HepG2 (cell line): Measurements from ENCODE around the gene ZNF563. TPM values are rescaled to one million over a fixed set of nuclear protein-coding genes. Genes with fewer than 3 reads are reported as not detected.
A peak's percentile ranks its signal among the peaks of the same experiment; 100 is the strongest.

Experiments used
- AKAP8 ChIP-seq: sonication (generic); formaldehyde crosslinking; IDR thresholded peaks from 2 replicates; pipeline ENCODE4 v1.5.1; 2020; ENCODE audit warnings: mild to moderate bottlenecking, missing genetic modification reagents
- CERS6 ChIP-seq: sonication (generic); formaldehyde crosslinking; IDR thresholded peaks from 2 replicates; pipeline ENCODE4 v1.5.0; 2020; ENCODE audit warnings: missing genetic modification reagents
- FOXA1 ChIP-seq, 2 experiments: fragments of 450-650 bp in 1 of 2; sonication (generic) in 1 of 2; formaldehyde crosslinking in 1 of 2; IDR thresholded peaks; 2 replicates each; pipeline versions ENCODE4 v1.4.0 to v1.6.1; 2016 to 2020; ENCODE audit warnings: missing genetic modification reagents in 1 of 2
- HIC2 ChIP-seq: sonication (generic); formaldehyde crosslinking; IDR thresholded peaks from 2 replicates; pipeline ENCODE4 v1.9.0; 2022; ENCODE audit warnings: low read depth, missing genetic modification reagents
- HMG20A ChIP-seq: IDR thresholded peaks from 2 replicates; pipeline ENCODE4 v1.6.1; 2016; ENCODE audit warnings: borderline replicate concordance
- HNF4A ChIP-seq: sonication (generic); formaldehyde crosslinking; IDR thresholded peaks from 2 replicates; pipeline ENCODE4 v1.4.0; 2020; ENCODE audit warnings: missing genetic modification reagents
- MBNL3 ChIP-seq: fragments of 250-450 bp; sonication (Bioruptor Pico); conservative IDR thresholded peaks from 2 replicates; pipeline ENCODE4 v1.8.0; 2022; ENCODE audit warnings: mild to moderate bottlenecking, inconsistent platforms
- MED13 ChIP-seq: sonication (generic); formaldehyde crosslinking; IDR thresholded peaks from 2 replicates; pipeline ENCODE4 v1.5.0; 2020; ENCODE audit warnings: missing genetic modification reagents
- ONECUT2 ChIP-seq: sonication (generic); formaldehyde crosslinking; IDR thresholded peaks from 2 replicates; pipeline ENCODE4 v1.4.0; 2020; ENCODE audit warnings: missing genetic modification reagents
- RARA ChIP-seq: IDR thresholded peaks from 2 replicates; pipeline ENCODE4 v1.6.1; 2016; ENCODE audit warnings: missing genetic modification reagents, missing compliant biosample characterization
- REST ChIP-seq, 2 experiments: IDR thresholded peaks; 2 replicates each; pipeline ENCODE4 v1.6.1; 2011 to 2012; ENCODE audit warnings: low read length in 2 of 2, borderline replicate concordance in 1 of 2, low read depth in 1 of 2, mild to moderate bottlenecking in 1 of 2, moderate library complexity in 1 of 2
- ZFP90 ChIP-seq: sonication (generic); formaldehyde crosslinking; IDR thresholded peaks from 2 replicates; pipeline ENCODE4 v1.8.0; 2022; ENCODE audit warnings: missing genetic modification reagents, mild to moderate bottlenecking, inconsistent platforms, borderline replicate concordance
- ZNF354B ChIP-seq: sonication (generic); formaldehyde crosslinking; IDR thresholded peaks from 2 replicates; pipeline ENCODE4 v1.8.0; 2022; ENCODE audit warnings: mild to moderate bottlenecking, missing genetic modification reagents
- ZNF616 ChIP-seq: sonication (generic); formaldehyde crosslinking; IDR thresholded peaks from 2 replicates; pipeline ENCODE4 v1.5.0; 2020; ENCODE audit warnings: low read depth, mild to moderate bottlenecking, missing genetic modification reagents
- ZSCAN20 ChIP-seq: sonication (generic); formaldehyde crosslinking; IDR thresholded peaks from 2 replicates; pipeline ENCODE4 v1.4.0; 2020; ENCODE audit warnings: missing genetic modification reagents, mild to moderate bottlenecking, borderline replicate concordance
- polyA plus RNA-seq, 8 experiments: library from polyadenylated mRNA; depleted of rRNA in 3 of 8; stranded (reverse) in 7 of 8; unstranded in 1 of 8; fragments of >200 nt; fragmentation: Illumina TruSeq in 4 of 8; extraction: Trizol in 4 of 8; gene quantifications; 2 replicates each; pipeline versions ENCODE4 v1.2.1 to v1.2.3, GENCODE V29; 2011 to 2016; ENCODE audit warnings: low read depth in 4 of 8, missing spikeins in 1 of 8, mixed read lengths in 1 of 8; ENCODE audit not compliant: insufficient read depth in 1 of 8
- total RNA-seq, 5 experiments: library from RNA; depleted of rRNA; stranded (reverse); fragments of >200 nt; fragmentation: Illumina TruSeq; extraction: Trizol; gene quantifications; 2 replicates each; pipeline ENCODE4 v1.2.3, GENCODE V29; 2016; ENCODE audit warnings: low read depth in 1 of 5
- TF ChIP-seq, protein P1 (sequence below): sonication (generic); formaldehyde crosslinking; IDR thresholded peaks from 2 replicates; pipeline ENCODE4 v1.4.0; 2020; ENCODE audit warnings: missing genetic modification reagents
- TF ChIP-seq, protein P2 (sequence below): sonication (generic); formaldehyde crosslinking; IDR thresholded peaks from 2 replicates; pipeline ENCODE4 v1.8.0; 2022; ENCODE audit warnings: mild to moderate bottlenecking, missing genetic modification reagents, moderate library complexity

The ZNF563 gene
- total and polyA plus RNA-seq, 2 of the 13 experiments (the other 11 are each of a cell fraction or from before 2014, with no cell fraction given): 7.5 to 19.5 TPM

DNA sequence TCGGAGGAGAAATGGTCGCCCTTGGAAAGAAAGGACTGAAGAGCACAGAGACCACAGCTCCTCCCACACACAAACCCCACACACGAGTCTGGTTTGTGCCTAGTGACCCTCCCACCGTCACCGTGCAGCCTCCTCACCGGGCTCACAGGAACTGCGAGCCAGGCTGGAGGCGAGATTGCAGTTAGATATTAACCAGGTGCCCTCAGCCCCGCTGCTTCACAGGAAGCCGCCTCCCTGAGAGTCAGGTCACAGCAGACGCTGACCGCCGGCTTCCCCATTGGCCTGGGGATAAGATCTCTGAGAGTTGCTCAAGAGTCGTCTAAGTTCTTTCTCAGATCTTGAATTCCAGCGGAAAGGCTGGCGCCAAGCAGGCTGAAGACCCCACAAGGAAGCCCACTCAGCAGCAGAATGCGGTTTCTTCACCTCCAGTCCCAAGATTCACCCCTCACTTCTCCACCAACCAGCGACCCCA is 39.6 kb downstream of the ZNF563 start (continued):
- TF ChIP-seq REST (IDR thresholded peaks at IDR 0.05; ENCODE audit: borderline replicate concordance in 1 of 2, low read depth in 1 of 2, low read length in 2 of 2): no peak
- no peak for TF ChIP-seq HIC2 (CRISPR knock-in tag)
- TF ChIP-seq CERS6 (CRISPR knock-in tag): no peak
- TF ChIP-seq ONECUT2 (CRISPR knock-in tag): no peak
- TF ChIP-seq FOXA1 (IDR thresholded peaks at IDR 0.05): no peak
- TF ChIP-seq FOXA1 (CRISPR knock-in tag; IDR thresholded peaks at IDR 0.05): no peak; the same call in 1 of the 2 replicates
- TF ChIP-seq, protein P1, sequence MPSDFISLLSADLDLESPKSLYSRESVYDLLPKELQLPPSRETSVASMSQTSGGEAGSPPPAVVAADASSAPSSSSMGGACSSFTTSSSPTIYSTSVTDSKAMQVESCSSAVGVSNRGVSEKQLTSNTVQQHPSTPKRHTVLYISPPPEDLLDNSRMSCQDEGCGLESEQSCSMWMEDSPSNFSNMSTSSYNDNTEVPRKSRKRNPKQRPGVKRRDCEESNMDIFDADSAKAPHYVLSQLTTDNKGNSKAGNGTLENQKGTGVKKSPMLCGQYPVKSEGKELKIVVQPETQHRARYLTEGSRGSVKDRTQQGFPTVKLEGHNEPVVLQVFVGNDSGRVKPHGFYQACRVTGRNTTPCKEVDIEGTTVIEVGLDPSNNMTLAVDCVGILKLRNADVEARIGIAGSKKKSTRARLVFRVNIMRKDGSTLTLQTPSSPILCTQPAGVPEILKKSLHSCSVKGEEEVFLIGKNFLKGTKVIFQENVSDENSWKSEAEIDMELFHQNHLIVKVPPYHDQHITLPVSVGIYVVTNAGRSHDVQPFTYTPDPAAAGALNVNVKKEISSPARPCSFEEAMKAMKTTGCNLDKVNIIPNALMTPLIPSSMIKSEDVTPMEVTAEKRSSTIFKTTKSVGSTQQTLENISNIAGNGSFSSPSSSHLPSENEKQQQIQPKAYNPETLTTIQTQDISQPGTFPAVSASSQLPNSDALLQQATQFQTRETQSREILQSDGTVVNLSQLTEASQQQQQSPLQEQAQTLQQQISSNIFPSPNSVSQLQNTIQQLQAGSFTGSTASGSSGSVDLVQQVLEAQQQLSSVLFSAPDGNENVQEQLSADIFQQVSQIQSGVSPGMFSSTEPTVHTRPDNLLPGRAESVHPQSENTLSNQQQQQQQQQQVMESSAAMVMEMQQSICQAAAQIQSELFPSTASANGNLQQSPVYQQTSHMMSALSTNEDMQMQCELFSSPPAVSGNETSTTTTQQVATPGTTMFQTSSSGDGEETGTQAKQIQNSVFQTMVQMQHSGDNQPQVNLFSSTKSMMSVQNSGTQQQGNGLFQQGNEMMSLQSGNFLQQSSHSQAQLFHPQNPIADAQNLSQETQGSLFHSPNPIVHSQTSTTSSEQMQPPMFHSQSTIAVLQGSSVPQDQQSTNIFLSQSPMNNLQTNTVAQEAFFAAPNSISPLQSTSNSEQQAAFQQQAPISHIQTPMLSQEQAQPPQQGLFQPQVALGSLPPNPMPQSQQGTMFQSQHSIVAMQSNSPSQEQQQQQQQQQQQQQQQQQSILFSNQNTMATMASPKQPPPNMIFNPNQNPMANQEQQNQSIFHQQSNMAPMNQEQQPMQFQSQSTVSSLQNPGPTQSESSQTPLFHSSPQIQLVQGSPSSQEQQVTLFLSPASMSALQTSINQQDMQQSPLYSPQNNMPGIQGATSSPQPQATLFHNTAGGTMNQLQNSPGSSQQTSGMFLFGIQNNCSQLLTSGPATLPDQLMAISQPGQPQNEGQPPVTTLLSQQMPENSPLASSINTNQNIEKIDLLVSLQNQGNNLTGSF (CRISPR knock-in tag): no peak; the same call in 1 of the 2 replicates
- no peak; the same call in none of the 2 replicates for TF ChIP-seq RARA (CRISPR knock-in tag)
- TF ChIP-seq, protein P2, sequence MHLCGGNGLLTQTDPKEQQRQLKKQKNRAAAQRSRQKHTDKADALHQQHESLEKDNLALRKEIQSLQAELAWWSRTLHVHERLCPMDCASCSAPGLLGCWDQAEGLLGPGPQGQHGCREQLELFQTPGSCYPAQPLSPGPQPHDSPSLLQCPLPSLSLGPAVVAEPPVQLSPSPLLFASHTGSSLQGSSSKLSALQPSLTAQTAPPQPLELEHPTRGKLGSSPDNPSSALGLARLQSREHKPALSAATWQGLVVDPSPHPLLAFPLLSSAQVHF: no peak
- no peak for TF ChIP-seq ZNF354B (CRISPR knock-in tag)
- no peak; the same call in 1 of the 2 replicates for TF ChIP-seq MED13 (CRISPR knock-in tag)
- no peak for TF ChIP-seq AKAP8
- TF ChIP-seq ZFP90 (CRISPR knock-in tag): no peak
- TF ChIP-seq HNF4A: 0 out of 2 replicates have a peak, but pooled peaks have one; percentile 22
- TF ChIP-seq ZSCAN20 (CRISPR knock-in tag): no peak
- TF ChIP-seq MBNL3: no peak
- no peak for TF ChIP-seq ZNF616
- TF ChIP-seq HMG20A (CRISPR knock-in tag): peak; percentile 53; the same call in 1 of the 2 replicates
